GM19324 (cell line): ENCODE results near the gene TTC39A.
"Not testable (repeated sequence)": the region's sequence is repeated elsewhere in the genome, so short reads cannot be mapped to it uniquely, and the experiment has no call there.

Experiments
- ATAC-seq: cut with Tn5 transposase; IDR thresholded peaks from one replicate; pipeline ENCODE4 v1.9.1; 2021; ENCODE audit warnings: mild to moderate bottlenecking, moderate library complexity; ENCODE audit not compliant: unreplicated experiment, low FRiP score

The TTC39A gene

GRCh38 chr1:51340380-51340779 lies 10.0 kb upstream of the TTC39A start:
- ATAC-seq = no peak

- no peak for ATAC-seq
These were observed 6.3 kb upstream of the TTC39A start for GRCh38 chr1:51336711-51337110.

GRCh38 chr1:51336004-51336403 lies 5.6 kb upstream of the TTC39A start:
- no peak for ATAC-seq

DNA sequence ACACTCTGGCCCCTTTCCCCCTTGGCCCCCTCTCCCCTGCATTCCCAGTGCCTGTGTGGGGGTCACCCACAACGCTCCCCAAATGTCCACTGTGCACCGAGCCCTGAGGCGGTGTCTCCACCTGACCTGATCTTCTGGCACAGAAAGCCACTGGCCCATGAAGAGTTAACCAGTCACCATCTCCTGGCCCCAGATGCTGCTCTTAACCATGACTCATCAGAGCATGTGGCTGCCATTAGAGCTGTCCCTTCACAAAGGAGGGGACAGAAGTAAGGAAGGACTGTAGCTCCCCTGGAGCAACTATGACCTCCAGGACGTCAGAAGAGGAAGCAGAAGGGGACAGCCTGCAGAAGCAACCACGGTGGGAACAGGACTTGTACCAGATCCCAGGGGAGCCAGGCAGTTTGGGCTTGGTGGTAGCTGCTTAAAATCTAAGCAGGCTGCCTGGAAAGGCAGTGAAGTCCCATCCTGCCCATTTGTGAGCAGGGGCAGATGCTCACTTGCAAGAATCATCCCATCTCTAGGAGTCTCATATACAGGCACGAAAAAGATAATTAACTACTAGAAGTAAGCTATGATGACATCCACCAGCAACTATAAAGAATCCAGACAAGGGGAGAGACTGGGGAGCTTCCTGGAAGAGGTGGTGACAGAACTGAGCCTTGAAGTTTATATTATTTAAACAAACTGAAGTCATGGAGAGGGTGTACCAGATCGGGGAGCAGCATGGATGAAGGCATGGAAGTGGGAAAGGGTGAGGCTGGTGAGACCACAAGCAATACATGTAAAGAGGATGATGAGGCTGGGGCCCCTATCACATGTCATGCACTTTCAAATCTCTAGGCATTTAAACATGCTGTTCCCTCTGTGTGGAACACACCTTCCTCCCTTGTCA lies 1.1 kb upstream of the TTC39A start:
- ATAC-seq = no peak

DNA sequence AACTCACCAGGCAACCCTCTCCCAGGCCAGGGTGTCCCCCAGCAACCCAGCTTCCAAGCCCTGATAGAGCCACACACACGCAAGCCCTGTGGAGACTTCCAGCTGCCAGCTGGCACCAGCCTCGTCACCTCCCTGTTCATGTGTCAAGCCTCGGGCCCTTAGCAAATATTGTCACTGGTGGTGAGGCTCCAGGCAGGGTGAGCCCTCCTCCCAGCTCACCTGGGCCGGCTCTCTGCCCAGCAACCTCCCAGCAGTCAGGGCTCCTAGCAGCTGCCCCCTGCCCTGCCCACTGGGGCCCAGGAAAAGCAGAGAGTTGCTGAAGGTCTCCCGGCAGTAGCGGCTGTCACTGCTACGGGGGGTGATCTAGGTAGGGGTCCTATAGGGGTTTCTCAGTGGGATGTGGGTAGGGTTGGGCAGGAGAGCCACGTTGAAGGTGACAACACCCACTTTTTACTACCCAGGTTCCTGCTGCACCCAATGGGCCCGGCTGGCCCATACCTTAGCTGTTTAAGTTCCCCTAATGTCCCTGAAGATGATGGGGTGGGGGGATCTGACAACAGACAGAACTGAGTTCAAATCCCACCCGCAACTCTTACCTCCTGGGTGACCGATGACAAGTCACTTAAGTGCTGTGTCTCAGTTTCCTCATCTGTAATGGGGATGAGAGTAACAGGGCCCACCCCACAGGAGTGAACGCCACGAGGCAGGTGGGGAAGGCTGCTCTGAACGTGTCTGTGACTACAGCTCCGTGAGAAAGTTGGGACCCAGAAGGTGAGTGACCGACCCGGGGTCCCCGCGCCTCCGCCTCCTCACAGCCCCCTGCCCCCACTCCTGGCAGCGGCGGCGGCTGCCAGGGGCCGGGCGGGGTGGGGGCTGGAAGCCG lies 678 bp downstream of the TTC39A start:
- ATAC-seq = no peak

DNA sequence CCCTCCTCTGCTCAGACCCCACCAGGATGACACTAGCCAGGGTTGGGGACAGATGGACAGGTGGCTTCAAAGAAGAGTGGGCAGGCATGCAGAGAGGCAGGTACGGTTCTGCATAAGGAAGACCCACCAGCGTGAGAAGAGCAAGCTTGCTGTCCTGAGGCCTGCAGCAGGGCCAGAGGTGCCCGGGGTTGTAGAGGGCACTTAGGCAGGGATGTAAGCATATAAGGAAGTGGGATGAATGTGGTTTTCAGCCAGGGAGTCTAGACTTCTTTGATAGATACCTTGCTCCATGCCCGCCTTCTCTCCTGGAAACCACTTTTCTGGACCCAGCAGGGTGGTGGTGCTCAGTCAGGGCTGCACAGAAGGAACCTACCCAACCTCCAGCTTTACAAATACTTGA lies 1.4 kb downstream of the TTC39A start:
- ATAC-seq = no peak

- ATAC-seq = no peak
These were observed 2.1 kb downstream of the TTC39A start for GRCh38 chr1:51328279-51328678.

DNA sequence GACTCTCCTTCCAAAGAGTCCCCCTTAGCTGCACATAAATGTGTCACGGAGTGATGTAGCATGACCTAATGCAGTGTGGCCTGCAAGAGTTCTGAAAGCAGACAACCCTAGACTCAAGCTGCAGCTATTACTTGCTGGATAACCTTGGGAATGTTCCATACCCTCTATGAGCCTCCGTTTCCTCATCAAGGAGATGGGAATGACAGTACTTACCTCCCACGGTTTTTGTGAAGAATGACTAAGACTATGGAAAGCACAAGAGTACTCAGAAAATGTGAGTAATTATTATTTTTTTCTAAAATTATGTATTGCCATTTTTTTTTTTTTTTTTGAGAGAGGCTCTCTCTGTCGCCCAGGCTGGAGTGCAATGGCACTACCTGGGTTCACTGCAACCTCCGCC lies 3.0 kb downstream of the TTC39A start:
- ATAC-seq = no peak

DNA sequence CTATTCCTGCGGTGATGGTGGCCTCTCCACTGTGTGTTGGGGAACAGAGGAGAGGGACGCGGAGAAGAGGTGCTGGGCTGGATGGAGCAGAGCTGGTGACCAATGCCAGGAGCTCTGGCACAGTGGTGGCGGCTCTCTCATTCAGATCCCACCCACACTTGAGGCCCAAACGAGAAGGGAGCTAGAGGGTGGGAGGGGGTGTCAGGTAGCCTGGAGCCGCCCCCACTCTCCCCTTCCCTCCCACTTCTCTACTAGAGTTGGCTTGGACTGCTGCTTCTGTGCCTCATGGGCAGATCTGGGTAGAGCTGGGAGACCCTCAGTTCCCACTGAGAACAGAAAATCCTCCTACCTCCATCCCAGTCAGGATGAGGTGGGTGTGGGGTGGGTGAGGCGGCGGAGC lies 3.5 kb downstream of the TTC39A start:
- ATAC-seq = no peak

DNA sequence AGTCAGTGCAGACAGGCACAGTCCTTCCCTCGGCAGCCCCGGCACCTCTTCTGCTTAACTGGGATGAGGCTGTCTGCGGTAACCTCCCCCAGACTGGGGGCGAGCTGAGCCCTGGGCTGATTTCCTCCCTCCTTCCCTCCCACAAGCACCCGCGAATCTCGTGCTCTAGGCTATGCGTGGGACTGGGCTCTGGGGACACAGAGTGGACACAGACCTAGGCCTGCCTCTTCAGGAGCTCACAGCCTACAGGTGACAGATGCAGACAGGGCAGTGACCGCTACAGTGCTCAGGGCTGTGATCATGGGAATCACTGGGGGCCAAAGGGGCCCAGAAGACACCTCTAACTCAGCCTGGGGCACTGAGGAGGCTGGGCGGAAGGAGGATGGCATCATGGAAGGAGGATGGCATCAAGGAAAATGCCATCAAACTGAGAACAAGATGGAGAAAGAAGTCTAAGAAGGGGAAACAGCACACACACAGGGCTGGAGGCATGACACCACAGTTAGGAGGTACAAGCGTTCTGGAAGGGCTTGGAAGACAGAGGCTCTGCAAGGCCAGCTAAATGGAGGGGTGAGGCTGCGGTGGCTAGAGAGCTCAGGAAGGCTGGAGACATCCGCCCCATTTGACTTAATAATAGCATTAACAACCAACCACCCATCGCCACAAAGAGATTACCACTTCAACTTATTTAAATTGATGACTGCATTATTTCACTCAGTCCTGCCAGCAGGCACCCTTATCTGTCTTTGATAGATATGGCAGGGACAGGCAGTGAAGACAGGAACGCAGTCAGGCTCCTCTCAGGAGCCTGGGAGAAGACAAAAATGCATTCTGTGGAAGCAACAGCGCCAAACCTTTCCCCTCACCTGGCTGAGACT lies 4.2 kb downstream of the TTC39A start:
- no peak for ATAC-seq

DNA sequence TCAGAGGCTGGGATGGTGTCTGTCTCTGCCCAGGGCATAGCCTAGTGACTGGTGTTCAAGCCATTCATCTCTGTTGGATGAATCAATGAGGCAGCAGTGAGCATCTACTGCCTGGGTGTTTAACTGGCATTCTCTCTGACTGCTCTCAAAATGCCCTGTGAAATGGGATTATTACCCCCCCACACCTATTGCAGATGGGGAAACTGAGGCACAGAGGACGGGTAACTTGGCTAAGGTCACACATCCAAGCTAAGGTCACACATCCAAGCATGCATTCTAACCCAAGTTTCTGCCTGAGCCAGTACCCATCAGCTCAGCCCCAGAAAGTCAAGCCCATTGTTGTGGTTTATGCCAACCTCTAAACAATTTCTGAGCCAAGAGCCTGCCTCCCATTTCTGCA lies 5.0 kb downstream of the TTC39A start:
- ATAC-seq = no peak

- ATAC-seq = not testable (repeated sequence)
These were observed 5.4 kb downstream of the TTC39A start for GRCh38 chr1:51325011-51325385.

- no peak for ATAC-seq
These were observed 5.9 kb downstream of the TTC39A start for GRCh38 chr1:51324251-51325010.

GRCh38 chr1:51323778-51324177 lies 6.6 kb downstream of the TTC39A start:
- ATAC-seq = no peak

DNA sequence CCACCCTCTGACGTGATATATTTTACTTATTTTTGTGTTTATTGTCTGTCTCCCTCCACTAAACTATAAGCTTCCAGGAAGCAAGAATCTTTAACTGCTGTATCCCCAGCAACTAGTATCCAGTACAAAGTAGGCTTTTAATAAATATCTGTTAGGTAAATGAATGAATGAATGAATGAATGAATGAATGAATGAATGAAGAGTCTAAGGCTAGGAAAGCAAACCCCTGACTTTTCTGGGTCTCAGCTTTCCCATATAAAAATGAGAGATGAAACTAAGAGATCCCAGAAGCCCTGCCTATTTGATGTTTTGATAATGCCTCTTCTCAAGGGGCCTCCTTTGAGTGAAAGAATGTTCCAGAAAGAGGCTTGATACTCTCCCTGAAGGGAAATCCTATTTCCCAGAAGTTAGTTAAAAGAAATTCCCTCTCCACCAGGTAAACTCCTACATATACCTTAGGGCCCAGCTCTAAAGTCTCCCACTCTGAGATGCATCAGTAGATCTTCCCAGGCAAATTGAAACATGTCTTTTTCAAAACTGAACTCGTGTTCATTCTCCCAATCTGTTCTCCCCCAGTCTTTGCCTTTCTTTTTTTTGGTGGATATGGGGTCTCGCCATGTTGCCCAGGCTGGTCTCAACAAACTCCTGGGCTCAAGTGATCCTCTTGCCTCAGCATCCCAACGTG lies 7.8 kb downstream of the TTC39A start:
- no peak for ATAC-seq

- ATAC-seq = no peak
These were observed 8.5 kb downstream of the TTC39A start for GRCh38 chr1:51321924-51322280.

GRCh38 chr1:51320967-51321923 lies 9.1 kb downstream of the TTC39A start:
- ATAC-seq = no peak

GRCh38 chr1:51317798-51318197 lies 12.6 kb downstream of the TTC39A start:
- no peak for ATAC-seq

DNA sequence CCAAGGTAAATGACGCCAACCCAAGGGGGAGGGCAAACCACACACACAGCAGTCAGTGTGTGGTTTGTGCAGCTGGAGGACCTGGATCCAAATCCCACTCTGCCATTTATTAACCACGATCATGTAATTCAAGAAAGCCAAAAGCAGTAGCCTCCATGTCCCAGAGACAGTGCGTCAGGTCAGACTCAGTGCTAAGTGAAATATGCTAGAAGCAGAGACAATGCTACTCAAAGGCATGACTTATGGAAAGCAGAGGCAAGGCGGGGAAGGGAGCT lies 13.6 kb downstream of the TTC39A start:
- no peak for ATAC-seq
